Head of caudate nucleus (tissue), 42 donors: ENCODE data around the gene PSMD12.
A peak's percentile ranks its signal among the peaks of the same experiment; 100 is the strongest.

ENCODE experiments used
- DNase-seq, 42 donors: peaks; one replicate each; pipeline versions ENCODE4 v3.0.0 to v3.0.0-alpha.2; 2020 to 2021; ENCODE audit warnings: mixed read lengths in 7 of 42
- intact Hi-C: fragments of 100-400 bp; cut with DNase I; formaldehyde crosslinking; loops from one replicate; pipeline ENCODE4 v1.15.0; 2022

PSMD12 gene

DNA sequence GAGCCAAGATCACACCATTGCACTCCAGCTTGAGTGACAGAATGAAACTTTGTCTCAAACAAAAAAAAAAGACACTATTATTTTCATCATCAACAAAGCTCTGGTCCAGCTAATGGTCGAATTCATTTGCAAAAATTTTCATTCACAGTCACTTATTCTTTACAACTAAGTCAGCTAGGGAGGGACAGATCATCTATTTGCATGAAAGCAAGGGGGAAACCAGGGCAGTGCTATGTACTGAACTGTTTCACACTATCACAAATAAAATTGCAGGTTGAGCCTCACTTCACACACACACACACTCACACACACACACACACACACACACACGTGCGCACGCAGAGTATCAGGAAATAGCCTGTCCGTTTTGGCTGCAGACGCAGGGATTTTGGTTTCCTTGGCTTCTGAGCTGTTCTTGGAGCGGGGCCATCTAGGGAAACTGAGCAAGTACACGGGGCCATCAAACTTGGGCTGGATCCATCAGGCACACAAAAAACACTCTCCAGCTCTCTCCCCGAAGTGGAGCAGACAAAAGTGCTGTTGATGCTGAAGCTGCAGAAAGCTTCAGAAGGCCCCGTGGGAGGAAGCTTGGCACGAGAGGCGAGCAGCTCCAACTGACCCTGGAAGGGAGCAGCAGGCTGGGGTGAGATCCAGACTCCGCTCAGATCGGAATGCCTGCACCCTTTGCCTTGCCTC lies 77.0 kb downstream of the PSMD12 start:
- peak; percentile 28 to 82 (median 61) for DNase-seq
- intact Hi-C loops, result no loop called here
